OCI-LY7 (cell line): ENCODE results near the gene SNX9.

Source experiments
- CTCF ChIP-seq: fragments of 200-600 bp; sonication (generic); conservative IDR thresholded peaks from 2 replicates; pipeline ENCODE4 v1.5.1; 2014; ENCODE audit warnings: mild to moderate bottlenecking, antibody characterized with exemption, low read length, moderate library complexity, mixed read lengths
- EZH2phosphoT487 ChIP-seq: fragments of 200-600 bp; sonication (generic); IDR thresholded peaks from 2 replicates; pipeline ENCODE4 v1.6.1; 2018; ENCODE audit warnings: low read depth, borderline replicate concordance, mild to moderate bottlenecking, mixed run types, antibody characterized with exemption, low read length, moderate library complexity, mixed read lengths

GRCh38 chr6:157873735-157874344 is 50.8 kb downstream of the SNX9 start:
- TF ChIP-seq CTCF (peak; percentile 94), EZH2phosphoT487 (no peak)
